ENCODE data around the gene MTF2.

DNA sequence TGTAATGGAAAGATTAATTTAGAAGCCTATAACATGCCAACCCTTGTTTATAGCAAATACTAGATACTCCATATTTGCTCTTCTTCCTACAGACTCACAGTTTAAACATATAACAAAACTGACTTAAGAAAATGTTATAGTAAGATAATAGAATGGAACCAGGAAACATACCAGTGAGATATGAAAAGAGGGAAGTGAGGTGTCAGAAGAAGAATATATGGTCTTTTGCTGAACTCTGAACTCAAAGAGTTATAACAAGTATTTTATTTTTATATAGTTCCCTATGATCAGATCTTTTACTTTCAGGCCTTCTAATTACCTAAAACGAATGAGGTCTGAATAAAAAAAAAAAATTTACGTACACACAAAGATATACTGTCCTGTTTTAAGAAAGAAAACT is 80.3 kb downstream of the MTF2 start:
- TF ChIP-seq, protein P1, sequence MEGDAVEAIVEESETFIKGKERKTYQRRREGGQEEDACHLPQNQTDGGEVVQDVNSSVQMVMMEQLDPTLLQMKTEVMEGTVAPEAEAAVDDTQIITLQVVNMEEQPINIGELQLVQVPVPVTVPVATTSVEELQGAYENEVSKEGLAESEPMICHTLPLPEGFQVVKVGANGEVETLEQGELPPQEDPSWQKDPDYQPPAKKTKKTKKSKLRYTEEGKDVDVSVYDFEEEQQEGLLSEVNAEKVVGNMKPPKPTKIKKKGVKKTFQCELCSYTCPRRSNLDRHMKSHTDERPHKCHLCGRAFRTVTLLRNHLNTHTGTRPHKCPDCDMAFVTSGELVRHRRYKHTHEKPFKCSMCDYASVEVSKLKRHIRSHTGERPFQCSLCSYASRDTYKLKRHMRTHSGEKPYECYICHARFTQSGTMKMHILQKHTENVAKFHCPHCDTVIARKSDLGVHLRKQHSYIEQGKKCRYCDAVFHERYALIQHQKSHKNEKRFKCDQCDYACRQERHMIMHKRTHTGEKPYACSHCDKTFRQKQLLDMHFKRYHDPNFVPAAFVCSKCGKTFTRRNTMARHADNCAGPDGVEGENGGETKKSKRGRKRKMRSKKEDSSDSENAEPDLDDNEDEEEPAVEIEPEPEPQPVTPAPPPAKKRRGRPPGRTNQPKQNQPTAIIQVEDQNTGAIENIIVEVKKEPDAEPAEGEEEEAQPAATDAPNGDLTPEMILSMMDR (IDR thresholded peaks at IDR 0.05): no peak
- no peak for TF ChIP-seq POLR2A (IDR thresholded peaks at IDR 0.05)

Measured in body of pancreas (tissue), 4 donors.